Non-pigmented ciliary epithelial cell (primary cell): ENCODE measurements around the gene STAG1.
"Not testable (repeated sequence)": the region's sequence is repeated elsewhere in the genome, so short reads cannot be mapped to it uniquely, and the experiment has no call there.

Experiments used
- DNase-seq: peaks from one replicate; pipeline ENCODE4 v3.0.0-alpha.2; 2010; ENCODE audit warnings: low read depth

STAG1 gene

GRCh38 chr3:136390574-136390973 is 361.6 kb downstream of the STAG1 start:
- no peak for DNase-seq

GRCh38 chr3:136387031-136387430 is 365.1 kb downstream of the STAG1 start:
- no peak for DNase-seq

GRCh38 chr3:136385457-136385856 is 366.7 kb downstream of the STAG1 start:
- no peak for DNase-seq

DNA sequence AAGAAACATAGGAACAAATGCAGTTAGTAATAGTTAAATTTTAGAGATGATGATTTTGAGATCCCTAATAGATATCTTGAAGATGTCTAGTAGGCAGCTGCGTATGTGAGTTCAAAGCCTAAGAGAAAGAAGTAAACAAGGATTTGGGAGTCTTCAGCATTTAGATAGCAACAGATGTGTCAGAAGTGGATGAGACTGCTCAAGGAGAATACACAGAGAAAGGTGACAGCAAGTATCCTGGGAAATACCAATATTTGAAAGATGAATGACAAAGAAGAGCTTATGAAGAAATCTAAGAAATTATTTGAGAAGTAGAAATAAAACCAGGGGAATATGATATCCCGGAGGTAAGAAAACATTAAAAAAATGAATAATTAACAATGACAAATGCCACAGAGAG is 371.1 kb downstream of the STAG1 start:
- DNase-seq = no peak

- no peak for DNase-seq
These were observed 371.6 kb downstream of the STAG1 start for GRCh38 chr3:136380530-136380929.

GRCh38 chr3:136378011-136378410 is 374.2 kb downstream of the STAG1 start:
- no peak for DNase-seq

GRCh38 chr3:136377508-136377907 is 374.7 kb downstream of the STAG1 start:
- DNase-seq = no peak

- not testable (repeated sequence) for DNase-seq
These were observed 376.4 kb downstream of the STAG1 start for GRCh38 chr3:136375800-136376199.

GRCh38 chr3:136366289-136366688 is 385.9 kb downstream of the STAG1 start:
- DNase-seq = no peak

DNA sequence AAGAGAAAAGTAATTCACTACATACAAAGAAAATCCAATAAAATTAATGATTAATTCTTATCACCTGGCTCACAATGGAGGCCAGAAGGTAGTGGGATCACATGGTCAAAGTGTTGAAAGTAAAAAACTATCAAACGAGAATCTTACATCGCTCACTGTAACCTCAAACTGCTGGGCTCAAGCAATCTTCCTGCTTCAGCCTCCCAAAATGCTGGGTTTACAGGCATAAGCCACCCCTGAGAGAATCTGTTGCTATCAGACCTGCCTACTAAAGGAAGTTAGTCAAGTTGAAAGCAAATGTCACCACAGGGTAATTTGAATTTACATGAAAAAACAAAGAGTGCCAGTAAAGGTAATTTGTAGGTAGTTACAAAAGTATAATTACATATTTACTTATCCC is 398.7 kb downstream of the STAG1 start:
- DNase-seq = no peak

DNA sequence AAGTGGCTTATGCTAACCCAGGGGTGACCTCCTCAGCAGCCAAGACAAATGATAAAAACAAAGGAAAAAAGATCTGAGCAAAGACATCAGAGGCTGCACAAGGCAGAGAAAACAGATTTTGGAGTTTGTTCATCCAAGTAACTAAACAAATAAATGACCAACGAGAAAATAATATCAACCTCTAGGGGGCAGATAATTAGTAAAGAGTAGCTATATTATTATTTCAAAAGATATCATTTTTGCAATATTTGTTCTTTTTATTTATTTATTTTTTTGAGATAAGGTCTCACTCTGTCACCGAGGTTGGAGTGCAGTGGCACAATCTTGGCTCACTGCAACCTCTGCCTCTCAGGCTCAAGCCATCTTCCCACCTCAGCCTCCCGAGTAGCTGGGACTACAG is 400.3 kb downstream of the STAG1 start:
- DNase-seq = no peak

DNA sequence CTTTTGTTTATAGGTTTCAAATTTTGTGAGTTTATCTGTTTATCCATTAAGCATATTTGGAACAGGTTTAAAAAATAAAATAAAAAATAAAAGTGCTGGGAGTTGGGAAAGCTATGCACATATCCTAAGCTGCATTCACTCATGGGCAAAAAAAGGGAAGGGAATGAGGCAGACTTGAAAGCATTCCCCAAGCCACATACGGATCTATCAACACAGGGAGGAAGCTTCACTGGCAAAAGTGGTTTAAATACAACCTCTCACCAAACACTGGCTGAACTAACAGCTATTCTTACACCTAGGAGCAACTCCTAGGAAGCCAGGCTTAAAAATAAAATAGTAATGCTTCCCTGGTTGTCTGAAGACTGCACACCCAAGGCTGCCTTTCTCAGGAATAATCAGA is 400.8 kb downstream of the STAG1 start:
- DNase-seq = no peak

DNA sequence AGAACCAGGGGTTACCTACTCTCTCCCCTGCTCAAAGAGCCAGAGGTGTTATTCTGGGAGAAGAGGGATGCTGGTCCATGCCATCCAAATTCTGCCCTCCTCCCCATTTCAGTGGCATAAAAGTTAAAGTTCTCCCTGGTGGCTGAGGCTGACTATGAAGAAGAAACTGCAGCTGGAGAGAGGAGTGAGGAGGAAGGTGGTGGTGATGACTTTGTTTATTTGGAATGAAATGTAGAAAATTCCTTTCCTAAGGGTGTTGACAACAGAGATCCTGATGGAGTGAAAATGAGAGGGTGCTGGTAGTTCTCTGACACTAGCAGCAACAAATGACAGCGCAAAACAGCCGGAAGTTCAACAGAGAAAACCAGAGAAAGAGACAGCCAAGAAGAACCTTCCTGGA is 401.6 kb downstream of the STAG1 start:
- DNase-seq = no peak

GRCh38 chr3:136350132-136350531 is 402.0 kb downstream of the STAG1 start:
- peak; percentile 80 for DNase-seq

DNA sequence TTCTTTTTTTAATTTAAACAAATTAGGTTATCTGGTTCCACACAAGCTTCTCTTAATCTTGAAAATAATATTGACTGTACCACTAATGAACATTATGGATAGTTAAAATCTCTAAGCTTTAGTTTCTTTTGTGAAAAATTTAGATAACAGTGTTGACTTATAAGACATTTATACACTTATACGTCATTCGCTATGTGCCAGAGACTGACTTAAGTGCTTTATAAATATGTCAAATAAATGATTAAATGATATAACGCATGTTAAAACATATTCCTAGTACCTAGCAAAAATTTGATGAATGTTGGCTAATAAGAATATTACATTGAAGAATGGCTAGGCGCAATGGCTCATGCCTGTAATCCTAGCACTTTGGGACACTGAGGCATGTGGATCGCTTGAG is 405.7 kb downstream of the STAG1 start:
- no peak for DNase-seq

GRCh38 chr3:136343873-136344555 is 408.2 kb downstream of the STAG1 start:
- peak; percentile 97 for DNase-seq

GRCh38 chr3:136343446-136343845 is 408.7 kb downstream of the STAG1 start:
- no peak for DNase-seq

GRCh38 chr3:136336329-136337100 is 415.7 kb downstream of the STAG1 start:
- no peak for DNase-seq

- DNase-seq = not testable (repeated sequence)
These were observed 417.5 kb downstream of the STAG1 start for GRCh38 chr3:136334726-136335125.

DNA sequence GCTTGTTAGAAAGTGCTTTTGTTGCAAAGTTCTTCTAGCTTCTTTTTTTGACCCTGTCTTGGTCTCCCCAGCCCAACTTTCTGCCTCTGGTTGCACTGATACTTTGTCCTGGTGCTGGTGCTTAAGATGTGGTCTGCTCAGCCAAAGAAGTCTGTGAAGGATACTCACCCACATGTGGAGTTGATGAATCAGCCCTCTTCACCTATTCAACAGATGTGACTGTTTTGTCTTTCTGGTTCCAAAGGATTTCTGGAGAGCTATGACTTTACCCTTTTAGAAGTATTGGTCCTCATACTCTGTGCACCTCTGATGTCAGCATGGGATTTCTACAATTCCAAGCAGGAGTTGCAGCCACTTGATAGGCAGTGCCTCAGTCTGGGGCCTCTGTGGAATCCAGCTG is 418.0 kb downstream of the STAG1 start:
- no peak for DNase-seq

GRCh38 chr3:136332776-136333175 is 419.4 kb downstream of the STAG1 start:
- DNase-seq = no peak

- DNase-seq = no peak
These were observed 419.9 kb downstream of the STAG1 start for GRCh38 chr3:136332302-136332701.

GRCh38 chr3:136330900-136331299 is 421.3 kb downstream of the STAG1 start:
- DNase-seq = no peak

- no peak for DNase-seq
These were observed 422.6 kb downstream of the STAG1 start for GRCh38 chr3:136329593-136329992.
